Esophagus mucosa (tissue), 1 donor: ENCODE results near the gene SPATA6. TPM values are rescaled to one million over a fixed set of nuclear protein-coding genes. Genes with fewer than 3 reads are reported as not detected.
"Not testable (repeated sequence)": the region's sequence is repeated elsewhere in the genome, so short reads cannot be mapped to it uniquely, and the experiment has no call there.

Experiments
- ATAC-seq: fragments of 200-7000 bp; cut with Tn5 transposase; one replicate; pipeline ENCODE4 v1.9.1; 2020
- total RNA-seq: library from RNA; stranded (reverse); gene quantifications from one replicate; pipeline ENCODE4 v1.2.4, GENCODE V29; 2023
- donor health status: DM: yes; HTN: yes; CAD: no.

Gene SPATA6
- 5.5 TPM for total RNA-seq

DNA sequence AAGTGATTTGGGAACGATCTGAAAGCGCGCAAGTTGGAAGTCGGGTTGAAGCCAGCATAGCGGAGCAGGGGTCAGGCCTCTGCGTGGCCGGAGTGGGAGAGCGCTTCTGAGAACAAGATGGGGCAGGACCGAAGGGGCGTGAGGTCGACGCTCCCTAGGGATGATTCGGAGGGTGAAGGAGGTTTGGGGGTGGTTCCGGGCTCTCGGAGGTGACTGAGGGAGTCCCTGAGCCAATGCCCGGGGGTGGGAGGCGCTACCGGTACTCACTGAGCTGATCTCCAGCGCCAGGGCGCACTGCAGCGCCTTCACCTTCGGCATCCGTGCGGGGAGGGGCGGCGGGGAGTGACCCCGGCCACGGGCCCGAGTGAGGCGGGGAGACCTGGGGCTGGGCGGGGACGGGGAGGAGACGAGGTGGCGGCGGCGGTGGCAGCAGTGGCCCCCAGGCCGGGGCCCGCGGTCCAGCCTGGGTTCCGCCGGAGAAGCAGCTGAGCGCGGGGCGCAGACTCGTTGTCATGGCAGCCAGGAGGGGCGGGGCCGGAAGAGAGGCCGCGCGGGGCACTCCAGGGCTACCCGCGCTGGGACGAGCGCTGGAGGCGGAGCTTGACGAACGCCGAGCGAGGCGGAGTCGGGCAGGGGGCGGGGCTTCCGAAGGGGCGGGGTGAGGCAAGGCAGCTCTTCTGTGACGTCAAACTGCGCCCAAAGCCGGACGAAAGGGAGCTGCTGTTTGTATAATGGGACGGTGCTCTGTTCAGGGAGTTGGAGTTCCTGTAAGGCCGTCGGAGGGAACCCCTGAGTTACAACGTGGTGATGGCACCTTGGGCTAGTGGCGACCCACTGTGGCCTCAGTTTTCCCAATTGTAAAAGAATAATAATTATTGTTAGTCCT is at the start of gene SPATA6:
SPATA6 (minus strand) TSS at position 514 of the 886 bp plus-strand sequence; CDS start at position 318, 196 bp downstream.
- peak; percentile 99 for ATAC-seq

DNA sequence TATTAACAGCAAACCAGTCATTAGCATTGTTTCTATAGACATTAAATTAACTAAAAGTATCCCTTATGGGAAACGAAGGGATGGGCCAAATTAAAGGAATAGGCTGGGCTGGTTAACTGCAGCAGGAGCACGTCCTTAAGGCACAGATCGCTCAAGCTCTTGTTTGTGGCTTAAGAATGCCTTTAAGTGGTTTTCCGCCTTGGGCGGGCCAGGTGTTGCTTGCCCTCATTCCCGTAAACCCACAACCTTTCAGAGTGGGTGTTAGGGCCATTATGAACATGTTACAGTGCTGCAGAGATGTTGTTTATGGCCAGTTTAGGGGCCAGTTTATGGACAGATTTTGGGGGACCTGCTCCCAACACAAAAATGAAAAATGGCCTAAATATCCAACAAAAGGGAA is 47.9 kb upstream of the SPATA6 start:
- not testable (repeated sequence) for ATAC-seq

DNA sequence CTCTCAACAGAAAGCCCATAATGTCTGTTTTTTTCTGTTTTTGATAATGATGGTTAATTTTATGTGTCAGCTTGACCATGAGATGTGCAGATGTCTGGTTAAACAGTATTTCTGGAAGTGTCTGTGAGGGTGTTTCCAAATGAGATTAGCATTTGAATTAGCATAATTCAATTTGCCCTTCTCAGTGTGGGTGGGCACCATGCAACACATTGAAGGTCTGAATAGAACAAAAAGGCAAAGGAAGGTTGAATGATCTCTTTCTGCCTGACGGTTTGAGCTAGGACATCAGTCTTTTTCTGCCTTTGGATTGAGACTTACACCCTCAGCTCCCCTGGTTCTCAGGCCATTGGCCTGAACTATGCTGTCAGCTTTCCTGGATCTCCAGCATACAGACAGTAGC is 34.9 kb upstream of the SPATA6 start:
- no peak for ATAC-seq

DNA sequence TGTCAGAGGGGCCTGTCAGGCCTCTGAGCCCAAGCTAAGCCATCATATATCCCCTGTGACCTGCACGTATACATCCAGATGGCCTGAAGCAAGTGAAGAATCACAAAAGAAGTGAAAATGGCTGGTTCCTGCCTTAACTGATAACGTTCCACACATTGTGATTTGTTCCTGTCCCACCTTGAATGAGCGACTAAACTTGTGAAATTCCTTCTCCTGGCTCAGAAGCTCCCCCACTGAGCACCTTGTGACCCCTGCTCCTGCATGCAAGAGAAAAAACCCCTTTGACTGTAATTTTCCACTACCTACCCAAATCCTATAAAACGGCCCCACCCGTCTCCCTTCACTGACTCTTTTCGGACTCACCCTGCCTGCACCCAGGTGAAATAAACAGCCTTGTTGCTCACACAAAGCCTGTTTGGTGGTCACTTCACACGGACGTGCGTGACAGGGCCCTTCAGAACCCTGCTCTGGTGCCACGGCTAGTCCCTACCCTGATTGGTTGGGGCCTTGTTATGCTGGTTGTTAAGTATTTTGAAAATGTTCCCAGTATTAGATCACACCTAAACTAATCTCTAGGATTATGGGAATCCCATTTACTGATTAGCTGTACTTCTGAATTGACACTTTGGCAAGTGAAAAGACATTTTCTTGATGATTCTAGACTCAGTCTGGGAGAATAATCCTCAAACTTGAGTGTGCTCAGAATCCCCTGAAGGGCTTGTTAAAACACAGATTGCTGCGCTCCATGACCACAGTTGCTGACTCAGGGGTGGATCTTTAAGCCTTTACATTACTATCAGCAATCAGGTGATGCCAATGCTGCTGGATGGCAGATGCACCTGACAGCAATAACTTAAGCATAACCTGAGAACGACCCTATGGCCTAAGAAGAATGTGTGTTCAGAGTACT is 28.8 kb upstream of the SPATA6 start:
- peak; percentile 87 for ATAC-seq

DNA sequence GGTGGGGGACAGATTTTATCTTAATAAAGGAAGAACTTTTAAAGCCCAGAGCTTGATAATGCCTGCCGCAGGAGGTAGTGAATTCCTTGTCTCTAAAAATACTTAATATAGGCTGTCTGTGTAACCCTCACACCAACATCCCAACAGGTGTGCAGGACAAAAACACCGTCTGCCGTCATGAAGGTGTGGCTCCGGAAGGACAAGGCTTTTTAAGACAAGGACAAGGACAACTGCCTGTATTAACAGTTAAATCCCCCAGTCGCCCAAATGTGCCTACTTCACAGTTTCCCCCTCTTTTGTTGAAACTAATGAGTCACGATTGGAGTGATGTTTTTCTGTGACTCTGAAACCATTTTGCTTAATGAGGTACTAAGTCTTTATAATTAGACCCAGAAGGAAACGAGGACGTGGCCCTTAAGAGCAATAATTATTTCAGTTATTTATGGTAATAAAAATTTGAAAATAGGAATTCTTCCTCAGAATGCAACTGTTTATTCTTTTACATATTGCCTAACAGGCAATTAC is 27.3 kb upstream of the SPATA6 start:
- ATAC-seq = no peak

DNA sequence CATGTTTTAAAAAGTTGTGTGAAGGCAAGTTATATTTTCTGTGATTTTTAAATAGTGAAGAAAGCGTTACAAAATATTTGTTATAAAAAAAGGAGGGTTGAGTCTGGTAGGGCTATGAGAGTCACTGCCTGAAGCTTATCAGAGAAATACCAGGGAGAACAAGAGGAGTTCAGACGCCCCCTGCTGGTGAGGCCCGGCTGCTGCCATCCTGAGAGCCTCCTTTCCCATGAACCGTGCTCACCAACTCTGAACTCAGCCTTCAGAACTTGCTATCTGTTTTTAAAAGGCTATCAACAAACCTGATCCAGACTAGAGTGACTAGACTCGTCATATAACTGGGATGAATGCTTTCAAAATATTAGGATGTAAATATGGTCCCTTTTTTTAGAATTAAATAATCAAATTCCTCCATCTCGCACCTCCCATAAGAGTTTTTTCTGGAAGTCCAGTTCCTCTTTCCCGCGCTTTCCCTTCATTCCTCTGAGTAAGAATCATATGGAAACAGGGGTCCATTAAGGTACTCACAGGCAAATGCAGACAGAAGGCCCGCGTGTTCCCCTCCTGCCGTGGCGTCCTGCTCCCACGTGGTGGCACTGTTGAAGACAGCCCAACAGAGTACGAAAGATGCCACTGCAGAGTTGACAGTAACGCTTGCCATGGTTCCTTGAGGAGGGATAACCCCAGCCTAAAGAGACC is 26.2 kb upstream of the SPATA6 start:
- ATAC-seq = peak; percentile 78

DNA sequence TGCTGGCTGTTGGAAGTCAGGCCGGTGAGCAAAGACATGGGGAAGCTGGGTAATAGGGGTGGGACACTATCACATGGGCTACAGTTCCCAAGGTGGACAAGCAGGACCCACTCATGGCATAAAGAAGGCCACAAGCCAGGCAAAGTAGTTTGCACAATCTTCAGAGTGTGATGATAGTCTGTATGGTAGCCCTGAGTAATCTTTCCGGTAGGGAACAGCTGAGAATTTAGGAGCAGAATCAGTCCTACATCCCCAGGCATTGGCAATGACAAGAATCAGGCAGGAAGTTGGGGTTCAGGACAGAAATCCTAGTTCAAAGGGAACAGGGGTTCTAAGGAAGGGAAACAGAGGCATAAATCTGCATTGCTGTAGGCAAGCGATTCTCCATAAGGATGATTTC is 23.9 kb upstream of the SPATA6 start:
- ATAC-seq = no peak

DNA sequence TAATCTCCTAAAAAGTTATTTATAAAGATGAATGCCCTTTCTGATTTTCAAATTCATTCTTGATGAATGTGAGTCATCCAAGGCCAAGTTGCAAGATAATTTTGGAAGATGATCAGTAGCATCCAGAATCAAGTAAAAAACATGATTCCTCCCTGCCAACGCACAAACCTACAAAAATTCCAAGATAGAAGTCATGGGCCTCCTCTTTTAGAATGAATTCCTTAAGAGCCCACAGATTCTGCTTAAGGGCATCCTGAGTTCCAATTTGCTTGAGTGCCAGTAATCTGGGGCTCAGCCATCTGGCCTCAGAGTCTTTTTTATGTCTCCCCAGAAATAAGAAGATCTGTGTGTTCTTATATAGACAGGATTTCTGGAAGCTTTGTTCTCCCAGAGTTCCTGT is 23.2 kb upstream of the SPATA6 start:
- ATAC-seq = no peak

DNA sequence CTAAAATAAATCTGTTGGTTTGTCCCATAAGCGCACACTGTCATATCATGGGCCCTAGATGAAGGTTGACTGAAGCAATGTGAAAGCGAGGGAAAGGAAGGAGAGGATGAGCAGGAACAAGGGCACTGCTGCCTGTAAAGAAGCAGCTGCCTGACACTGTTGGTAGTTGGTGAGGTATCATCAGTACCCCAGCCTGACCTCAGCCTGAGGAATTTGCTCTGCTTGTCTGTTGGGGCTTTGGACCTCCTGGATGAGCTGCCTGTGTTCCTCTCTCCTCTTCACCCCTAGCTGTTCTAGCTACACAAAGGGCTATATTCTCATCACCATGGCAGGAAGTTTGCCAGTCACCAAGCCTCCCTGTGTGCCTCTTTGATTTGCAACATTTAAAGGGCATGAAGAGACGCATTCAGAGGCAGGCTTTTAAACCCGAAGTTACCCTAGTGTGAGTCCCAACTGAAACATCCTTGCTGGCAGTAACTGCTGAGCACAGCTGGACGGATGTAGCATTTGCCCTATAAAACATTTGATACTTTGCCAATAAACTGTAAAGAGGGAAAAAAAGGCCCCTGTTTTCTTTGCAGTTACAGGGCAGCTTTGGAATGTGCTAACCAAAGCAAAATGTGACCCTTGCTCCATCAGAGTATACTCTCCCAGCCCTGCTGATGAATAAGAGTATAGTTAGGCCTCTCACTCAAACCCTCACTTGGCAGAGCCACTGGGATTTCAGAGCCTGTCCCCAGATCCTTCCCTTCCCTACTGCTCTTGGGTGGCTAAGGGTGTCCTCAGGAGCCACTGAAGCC is 22.2 kb upstream of the SPATA6 start:
- peak; percentile 25 for ATAC-seq

DNA sequence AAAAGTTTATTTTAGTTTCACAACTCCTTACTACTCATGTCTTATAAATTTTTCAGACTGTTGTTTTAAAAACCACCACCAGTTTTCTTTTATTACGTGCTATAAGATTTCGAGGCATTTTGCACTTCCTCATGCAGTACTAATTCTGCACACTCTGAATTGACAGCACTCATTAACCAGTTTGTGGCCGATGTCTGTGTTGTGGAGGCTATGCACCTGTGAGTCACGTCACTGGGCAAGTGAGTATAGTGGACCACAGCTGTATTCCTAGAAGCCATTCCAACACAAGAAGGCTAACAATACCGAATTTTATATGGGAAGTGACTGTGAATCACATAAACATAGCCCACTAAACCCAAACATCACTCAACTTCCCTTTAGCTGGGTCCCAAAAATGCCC is 21.0 kb upstream of the SPATA6 start:
- no peak for ATAC-seq

DNA sequence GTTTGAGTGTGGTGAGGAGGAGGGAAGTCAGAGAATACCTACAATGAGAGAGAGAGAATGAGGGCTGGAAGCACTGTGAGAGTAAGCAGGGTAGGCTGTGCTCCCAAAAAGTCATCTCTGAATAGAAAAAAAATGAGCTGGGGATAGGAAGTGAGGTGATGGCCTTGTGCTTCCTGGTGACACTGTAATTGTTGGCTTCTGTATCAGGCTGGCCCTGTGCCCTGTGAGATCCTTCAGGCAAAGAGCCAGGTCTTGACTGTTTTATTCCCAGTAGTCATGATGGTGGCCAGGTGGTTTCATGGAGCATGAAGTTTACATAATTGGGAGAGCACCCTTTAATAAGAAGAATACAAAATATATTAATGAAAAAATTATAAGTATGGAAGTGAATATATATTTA is 20.4 kb upstream of the SPATA6 start:
- ATAC-seq = no peak

DNA sequence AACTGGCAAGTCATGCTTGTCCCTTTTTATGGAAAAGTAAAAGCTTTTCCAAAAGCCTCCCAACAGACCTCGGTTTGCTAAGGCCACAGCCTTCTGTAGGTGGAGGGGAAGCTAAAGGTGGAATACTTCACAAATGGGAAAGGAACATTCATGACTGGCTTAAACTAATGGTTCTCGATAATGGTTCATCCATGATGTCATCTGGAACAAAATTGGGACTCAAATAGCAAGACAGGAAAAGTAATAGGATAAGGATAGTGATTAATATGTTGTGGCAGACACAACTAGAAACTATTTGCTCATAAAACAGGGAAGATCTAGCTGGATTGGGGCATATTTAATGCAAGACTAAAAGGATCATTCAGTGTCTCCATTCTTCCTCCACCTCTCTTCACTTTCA is 16.7 kb upstream of the SPATA6 start:
- ATAC-seq = no peak

DNA sequence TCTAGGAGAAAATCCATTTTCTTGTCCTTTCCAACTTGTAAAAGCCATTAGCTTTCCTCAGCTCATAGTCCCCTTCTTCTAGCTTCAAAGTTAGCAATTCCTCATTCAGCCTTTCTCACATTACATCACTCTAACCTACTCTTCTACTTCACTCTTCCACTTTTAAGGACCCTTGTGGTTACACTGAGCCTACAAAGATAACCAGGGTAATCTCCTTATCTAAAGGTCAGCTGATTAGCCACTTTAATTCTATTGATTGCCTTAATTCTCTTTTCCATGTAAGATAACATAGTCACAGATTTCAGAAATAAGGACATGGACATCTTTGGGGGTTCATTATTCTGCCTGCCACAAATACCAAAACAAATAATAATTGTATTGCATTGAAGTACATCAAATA is 8.5 kb upstream of the SPATA6 start:
- ATAC-seq = no peak

DNA sequence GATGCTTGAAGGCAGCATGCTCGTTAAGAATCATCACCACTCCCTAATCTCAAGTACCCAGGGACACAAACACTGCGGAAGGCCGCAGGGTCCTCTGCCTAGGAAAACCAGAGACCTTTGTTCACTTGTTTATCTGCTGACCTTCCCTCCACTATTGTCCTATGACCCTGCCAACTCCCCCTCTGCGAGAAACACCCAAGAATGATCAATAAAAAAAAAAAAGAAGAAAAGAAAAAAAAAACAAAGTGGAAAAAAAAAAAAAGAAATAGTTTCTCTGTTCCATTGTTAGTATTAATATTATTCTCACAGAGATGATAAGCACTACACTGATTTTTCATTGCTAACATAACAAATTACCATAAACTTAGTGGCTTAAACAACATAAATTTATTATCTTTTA is 8.0 kb upstream of the SPATA6 start:
- not testable (repeated sequence) for ATAC-seq

DNA sequence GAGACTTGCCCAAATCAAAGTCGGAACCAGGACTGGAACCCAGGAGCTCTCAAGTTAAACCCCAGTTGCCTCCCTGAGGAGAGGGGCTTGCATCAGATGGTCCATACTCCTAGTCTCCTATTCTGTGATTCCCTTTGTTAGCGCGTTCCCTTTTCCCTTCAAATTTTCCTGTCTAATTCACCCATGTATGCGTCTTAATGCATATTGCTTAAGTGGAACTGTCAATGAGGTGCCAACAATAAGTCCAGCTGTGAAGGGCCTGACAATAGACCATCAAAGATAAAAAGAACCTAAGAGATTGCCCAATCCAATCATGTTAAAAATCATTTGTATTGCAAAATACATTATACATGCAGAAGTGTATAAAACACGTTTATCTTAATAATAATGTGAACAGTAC is 634 bp upstream of the SPATA6 start:
- ATAC-seq = no peak

DNA sequence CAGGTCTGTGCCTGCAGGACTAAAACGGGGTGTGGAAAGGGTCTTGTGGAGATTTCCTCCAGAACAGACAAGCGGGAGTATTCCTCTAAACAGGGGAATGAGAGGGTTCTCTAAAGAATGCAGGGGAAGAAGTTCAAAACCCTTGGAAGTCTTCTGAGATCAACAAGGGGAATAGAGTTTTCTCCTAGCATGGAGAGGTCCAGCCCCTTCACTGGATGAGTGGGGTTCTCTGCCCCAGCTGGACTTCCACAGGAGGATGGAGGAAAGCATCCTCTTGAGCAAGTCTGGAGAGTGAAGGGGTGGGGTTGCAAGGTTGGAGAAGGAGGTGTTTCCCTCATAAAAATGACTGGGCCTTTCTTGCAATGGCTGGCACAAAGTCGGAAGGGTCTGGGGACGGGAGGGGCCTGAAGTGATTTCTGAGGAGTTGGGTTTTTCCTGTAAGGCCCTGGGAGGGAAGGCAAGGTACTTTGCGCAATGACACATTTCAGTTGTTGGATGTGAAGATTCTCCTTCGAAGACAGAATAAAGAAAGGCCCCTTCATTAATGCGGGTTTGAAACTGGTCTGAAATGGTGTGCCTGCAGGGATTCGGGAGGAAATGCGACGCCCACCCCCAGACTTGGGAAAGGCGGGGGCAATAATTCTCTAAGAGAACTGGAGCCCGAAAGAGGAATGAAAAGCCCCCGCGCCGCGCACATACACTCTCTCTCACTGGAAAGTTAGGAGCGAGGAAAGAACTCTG is 884 bp downstream of the SPATA6 start:
- ATAC-seq = no peak

DNA sequence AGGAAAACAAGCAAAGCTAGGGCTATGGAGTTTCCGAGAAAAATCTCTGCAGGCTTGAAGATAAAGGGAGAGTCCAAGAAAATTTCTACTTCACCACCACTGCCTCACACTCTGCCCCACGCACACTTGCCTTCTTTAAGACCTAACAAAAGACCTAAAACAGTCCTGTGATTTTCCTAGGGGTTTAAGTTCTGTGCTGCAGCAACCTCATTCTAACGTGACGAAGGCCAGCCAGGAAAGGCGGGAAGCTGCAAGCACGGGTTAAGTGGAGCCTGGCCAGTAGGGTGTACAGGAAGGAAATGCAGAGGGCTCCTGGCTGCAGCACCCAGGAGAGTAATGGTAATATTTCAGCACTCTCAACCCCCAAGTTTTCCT is 1.5 kb downstream of the SPATA6 start:
- no peak for ATAC-seq

DNA sequence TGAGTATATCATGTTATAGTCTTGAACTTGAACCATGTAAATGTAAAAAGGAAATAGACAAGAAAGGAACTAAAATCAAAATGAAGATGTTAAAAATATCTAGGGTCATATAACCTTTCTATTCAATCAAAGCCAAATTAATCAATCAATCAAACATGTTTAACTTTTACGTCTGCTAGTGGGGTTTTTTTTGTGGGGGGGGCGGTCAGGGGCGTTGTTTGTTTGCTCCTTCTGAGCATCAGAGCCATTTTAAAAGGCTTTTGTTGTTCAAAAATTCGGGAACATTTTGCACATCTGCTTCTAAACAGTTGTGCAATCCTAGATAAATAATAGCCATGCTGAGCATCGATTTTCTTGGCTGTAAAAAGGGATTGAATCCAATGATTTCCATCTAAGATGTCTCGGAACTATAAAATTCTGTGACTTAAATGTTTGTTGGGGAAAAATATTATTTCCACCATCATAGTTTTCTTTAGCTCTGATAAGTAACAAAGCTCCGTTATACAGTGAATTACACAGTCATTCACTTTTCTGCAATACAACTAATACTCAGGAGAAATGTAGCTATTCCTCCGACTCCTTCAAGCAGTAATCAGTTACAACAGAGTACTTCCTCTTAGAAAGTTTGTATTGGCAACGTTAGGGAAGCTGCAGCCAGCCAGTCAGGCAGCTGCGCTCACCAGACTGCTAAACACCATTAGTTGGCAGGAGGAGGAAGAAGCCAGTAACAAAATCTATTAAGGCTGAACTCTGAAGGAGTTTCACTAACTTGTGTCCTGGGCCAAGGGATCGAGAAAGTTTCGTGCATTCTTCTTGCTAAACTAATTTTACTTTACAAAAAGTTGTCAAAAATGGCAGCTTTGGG is 2.2 kb downstream of the SPATA6 start:
- ATAC-seq = peak; percentile 48

DNA sequence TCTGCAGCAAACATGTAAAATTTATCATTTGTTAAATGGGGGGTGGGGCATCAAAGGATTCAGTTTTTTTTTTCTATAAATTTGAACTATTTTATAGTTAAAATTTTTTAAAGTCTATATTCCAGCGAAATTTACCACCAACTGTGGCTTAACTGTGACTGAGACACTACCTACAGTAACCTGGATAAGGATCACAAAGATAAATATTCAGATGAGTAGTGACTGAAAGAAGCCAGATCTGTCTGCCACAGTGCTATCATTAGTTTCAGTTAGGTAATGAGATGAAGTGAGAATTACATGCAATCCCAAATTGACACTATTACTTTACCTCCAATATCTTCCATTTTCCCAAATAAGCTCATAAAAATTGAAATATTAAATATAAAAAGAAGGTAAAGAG is 5.4 kb downstream of the SPATA6 start:
- ATAC-seq = no peak

DNA sequence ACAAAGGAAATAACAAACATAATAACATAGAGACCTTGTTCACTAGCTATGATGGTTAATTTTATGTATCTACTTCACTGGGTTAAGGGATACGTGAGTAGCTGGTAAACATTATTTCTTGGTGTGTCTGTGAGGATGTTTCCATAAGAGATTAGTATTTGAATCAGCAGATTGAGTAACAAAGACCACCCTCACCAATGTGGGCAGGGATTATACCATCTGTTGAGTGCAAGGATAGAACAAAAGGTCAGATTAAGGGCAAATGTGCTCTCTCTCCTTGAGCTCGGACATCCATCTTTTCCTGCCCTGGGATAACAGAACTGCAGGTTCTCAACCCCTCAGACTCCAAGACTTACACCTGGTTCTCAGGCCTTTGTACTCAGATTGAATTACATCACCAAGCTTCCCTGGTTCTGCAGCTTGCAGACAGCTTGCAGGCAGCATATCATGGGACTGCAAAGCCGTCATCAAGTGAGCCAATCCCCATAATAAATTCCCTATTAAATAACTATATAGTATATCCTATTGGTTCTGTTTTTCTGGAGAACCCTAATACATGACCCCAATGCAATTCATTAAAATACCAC is 9.2 kb downstream of the SPATA6 start:
- ATAC-seq = no peak
